Fibroblast of the aortic adventitia (primary cell): ENCODE results near the gene CAPZA1. TPM values are rescaled to one million over a fixed set of nuclear protein-coding genes. Genes with fewer than 3 reads are reported as not detected.

ENCODE experiments used
- DNase-seq: peaks from one replicate; pipeline ENCODE4 v3.0.0-alpha.2; 2010; ENCODE audit warnings: low read depth
- H3K4me3 ChIP-seq: 2 replicates; pipeline ENCODE4 v1.5.1; 2011; ENCODE audit warnings: low read depth, mild to moderate bottlenecking, control low read depth, low read length, moderate library complexity
- CTCF ChIP-seq: IDR thresholded peaks from 2 replicates; pipeline ENCODE4 v1.5.1; 2011; ENCODE audit warnings: mild to moderate bottlenecking, low read length, control low read depth, inconsistent platforms; ENCODE audit not compliant: insufficient read depth
- total RNA-seq: library from RNA; depleted of rRNA; stranded (reverse); fragments of >200 nt; gene quantifications from 2 replicates; pipeline ENCODE4 v1.2.3, GENCODE V29; 2012; ENCODE audit warnings: low replicate concordance

CAPZA1 gene
- total RNA-seq, 1 donor: 281 TPM

GRCh38 chr1:112704391-112704933 is 84.8 kb downstream of the CAPZA1 start:
- peak overlapping the region; percentile 88 for H3K4me3 ChIP-seq
- TF ChIP-seq CTCF: no peak
- DNase-seq: no peak

GRCh38 chr1:112704934-112705627 is 85.4 kb downstream of the CAPZA1 start:
- TF ChIP-seq CTCF: no peak
- peak; percentile 91 for DNase-seq
- H3K4me3 ChIP-seq: peak overlapping the region; percentile 88

GRCh38 chr1:112706505-112707220 is 87.0 kb downstream of the CAPZA1 start, which contains the start of gene RHOC:
Gene RHOC (minus strand): TSS chr1:112707127. CDS start chr1:112703799, 3,328 bp downstream.
- DNase-seq: peak; percentile 50
- peak within 1 kb of the TSS; percentile 88 for H3K4me3 ChIP-seq
- TF ChIP-seq CTCF: no peak

- DNase-seq: peak; percentile 86
- peak; percentile 91 for TF ChIP-seq CTCF
- H3K4me3 ChIP-seq: peak overlapping the region; percentile 88
Observed at GRCh38 chr1:112707221-112708001, 87.8 kb downstream of the CAPZA1 start.

- DNase-seq: no peak
- peak overlapping the region; percentile 88 for H3K4me3 ChIP-seq
- TF ChIP-seq CTCF: no peak
Observed at GRCh38 chr1:112708002-112708448, 88.4 kb downstream of the CAPZA1 start.

GRCh38 chr1:112708489-112708888 is 88.9 kb downstream of the CAPZA1 start:
- H3K4me3 ChIP-seq: no peak overlapping the region
- no peak for DNase-seq
- TF ChIP-seq CTCF: no peak
